Measurements from ENCODE around the gene PEAK3.

Gene PEAK3

DNA sequence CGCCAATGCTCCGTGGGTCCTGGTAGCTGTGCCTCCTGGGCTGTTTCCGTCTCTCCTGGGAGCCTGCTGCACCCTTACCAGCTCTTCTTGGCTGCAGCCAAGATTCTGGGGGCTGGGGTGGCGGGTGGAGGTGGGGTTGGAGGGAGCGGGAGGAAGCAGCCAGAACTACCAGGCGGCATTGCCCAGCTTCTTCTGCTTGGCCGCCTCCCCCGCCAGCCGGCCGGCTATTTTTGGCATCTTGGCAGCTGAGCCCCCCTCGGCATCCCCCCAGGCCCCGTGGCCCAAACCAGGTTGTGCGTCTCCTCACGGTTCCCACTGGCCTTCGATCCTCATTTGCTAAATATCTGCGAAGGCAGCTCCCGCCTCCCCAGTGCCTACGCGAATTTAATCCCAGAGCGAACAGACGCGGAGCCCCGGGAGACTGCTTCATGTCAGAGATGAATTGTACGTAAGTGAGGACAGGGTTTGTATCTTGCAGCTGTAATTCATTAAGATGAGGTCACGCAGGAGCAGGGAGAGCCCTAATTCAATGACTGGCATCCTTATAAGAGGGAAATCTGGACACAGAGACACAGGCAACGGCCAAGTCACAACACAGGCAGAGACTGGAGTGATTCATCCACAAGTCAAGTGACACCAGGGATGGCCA, 12.8 kb upstream of the PEAK3 start:
- Histone ChIP-seq H3F3A (ENCODE audit: insufficient read depth, low read length) (no peaks in the 10 kb centered on the region), H3K4me2 (ENCODE audit: low read length) (no peak overlapping the region), H3K4me3 (ENCODE audit: low read depth, low read length, poor library complexity, severe bottlenecking) (no peak overlapping the region), H3K9ac (ENCODE audit: low read length) (no peak overlapping the region), H4K20me1 (ENCODE audit: insufficient read depth, low read length) (no peaks in the 10 kb centered on the region), H3K9me3 (ENCODE audit: low read length) (no peaks in the 10 kb centered on the region), H2AFZ (ENCODE audit: low read length) (no peak overlapping the region), H3K9me2 (ENCODE audit: low read depth, low read length) (no peaks in the 10 kb centered on the region), H3K36me3 (ENCODE audit: insufficient read depth, low read length) (no peaks in the 10 kb centered on the region; the same call in 1 of the 2 replicates), H3K27me3 (ENCODE audit: insufficient read depth, low read length) (peaks cover 4% of the 10 kb centered on the region; the same call in 1 of the 2 replicates), H3K4me1 (ENCODE audit: insufficient read depth, low read length, severe bottlenecking) (peaks cover 14% of the 10 kb centered on the region), H3K27ac (ENCODE audit: low read depth, low read length, poor library complexity, severe bottlenecking) (no peak overlapping the region), H3K79me2 (ENCODE audit: insufficient read depth, low read length) (no peaks in the 10 kb centered on the region)
- TF ChIP-seq, protein P1, sequence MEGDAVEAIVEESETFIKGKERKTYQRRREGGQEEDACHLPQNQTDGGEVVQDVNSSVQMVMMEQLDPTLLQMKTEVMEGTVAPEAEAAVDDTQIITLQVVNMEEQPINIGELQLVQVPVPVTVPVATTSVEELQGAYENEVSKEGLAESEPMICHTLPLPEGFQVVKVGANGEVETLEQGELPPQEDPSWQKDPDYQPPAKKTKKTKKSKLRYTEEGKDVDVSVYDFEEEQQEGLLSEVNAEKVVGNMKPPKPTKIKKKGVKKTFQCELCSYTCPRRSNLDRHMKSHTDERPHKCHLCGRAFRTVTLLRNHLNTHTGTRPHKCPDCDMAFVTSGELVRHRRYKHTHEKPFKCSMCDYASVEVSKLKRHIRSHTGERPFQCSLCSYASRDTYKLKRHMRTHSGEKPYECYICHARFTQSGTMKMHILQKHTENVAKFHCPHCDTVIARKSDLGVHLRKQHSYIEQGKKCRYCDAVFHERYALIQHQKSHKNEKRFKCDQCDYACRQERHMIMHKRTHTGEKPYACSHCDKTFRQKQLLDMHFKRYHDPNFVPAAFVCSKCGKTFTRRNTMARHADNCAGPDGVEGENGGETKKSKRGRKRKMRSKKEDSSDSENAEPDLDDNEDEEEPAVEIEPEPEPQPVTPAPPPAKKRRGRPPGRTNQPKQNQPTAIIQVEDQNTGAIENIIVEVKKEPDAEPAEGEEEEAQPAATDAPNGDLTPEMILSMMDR (IDR thresholded peaks at IDR 0.05; ENCODE audit: low read length), result no peak
- no peak for TF ChIP-seq EZH2 (IDR thresholded peaks at IDR 0.05; ENCODE audit: borderline replicate concordance, low read length)

DNA sequence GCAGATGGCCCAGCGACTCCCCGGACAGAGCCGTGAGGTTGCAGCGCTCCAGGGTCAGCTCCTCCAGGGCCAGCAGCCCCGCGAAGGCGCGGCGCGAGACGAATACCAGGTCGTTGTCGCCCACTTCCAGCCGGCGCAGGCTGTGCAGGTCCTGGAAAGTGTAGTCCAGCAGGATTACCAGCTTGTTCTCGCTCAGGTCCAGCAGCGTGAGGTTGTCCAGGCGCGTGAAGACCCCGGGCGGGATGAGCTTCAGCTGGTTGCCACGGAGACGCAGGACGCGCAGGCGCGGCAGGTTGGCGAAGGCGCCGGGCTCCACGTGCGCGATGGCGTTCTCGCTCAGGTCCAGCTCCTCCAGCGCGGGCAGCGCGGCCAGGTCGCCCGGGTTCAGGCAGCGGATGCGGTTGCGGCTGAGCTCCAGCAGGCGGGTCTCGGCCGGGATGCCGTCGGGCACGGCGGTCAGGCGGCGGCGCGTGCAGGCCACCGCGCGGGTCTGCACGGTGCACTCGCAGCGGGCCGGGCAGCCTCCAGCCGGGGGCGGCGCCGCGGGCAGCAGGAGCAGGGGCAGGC, 9.3 kb upstream of the PEAK3 start:
- Histone ChIP-seq H3K79me2 (ENCODE audit: insufficient read depth, low read length) (no peaks in the 10 kb centered on the region), H3F3A (ENCODE audit: insufficient read depth, low read length) (no peaks in the 10 kb centered on the region), H3K4me2 (ENCODE audit: low read length) (peak overlapping the region; percentile 63; the same call in 1 of the 2 replicates), H3K9ac (ENCODE audit: low read length) (no peak overlapping the region), H4K20me1 (ENCODE audit: insufficient read depth, low read length) (no peaks in the 10 kb centered on the region), H3K9me2 (ENCODE audit: low read depth, low read length) (no peaks in the 10 kb centered on the region), H3K4me1 (ENCODE audit: insufficient read depth, low read length, severe bottlenecking) (peaks cover 25% of the 10 kb centered on the region), H3K9me3 (ENCODE audit: low read length) (no peaks in the 10 kb centered on the region), H3K27ac (ENCODE audit: low read depth, low read length, poor library complexity, severe bottlenecking) (no peak overlapping the region), H3K4me3 (ENCODE audit: low read depth, low read length, poor library complexity, severe bottlenecking) (peak overlapping the region; percentile 55), H3K27me3 (ENCODE audit: insufficient read depth, low read length) (peaks cover 13% of the 10 kb centered on the region), H3K36me3 (ENCODE audit: insufficient read depth, low read length) (no peaks in the 10 kb centered on the region), H2AFZ (ENCODE audit: low read length) (no peak overlapping the region)
- TF ChIP-seq EZH2 (IDR thresholded peaks at IDR 0.05; ENCODE audit: borderline replicate concordance, low read length), result no peak
- TF ChIP-seq, protein P1 (IDR thresholded peaks at IDR 0.05; ENCODE audit: low read length), result no peak

DNA sequence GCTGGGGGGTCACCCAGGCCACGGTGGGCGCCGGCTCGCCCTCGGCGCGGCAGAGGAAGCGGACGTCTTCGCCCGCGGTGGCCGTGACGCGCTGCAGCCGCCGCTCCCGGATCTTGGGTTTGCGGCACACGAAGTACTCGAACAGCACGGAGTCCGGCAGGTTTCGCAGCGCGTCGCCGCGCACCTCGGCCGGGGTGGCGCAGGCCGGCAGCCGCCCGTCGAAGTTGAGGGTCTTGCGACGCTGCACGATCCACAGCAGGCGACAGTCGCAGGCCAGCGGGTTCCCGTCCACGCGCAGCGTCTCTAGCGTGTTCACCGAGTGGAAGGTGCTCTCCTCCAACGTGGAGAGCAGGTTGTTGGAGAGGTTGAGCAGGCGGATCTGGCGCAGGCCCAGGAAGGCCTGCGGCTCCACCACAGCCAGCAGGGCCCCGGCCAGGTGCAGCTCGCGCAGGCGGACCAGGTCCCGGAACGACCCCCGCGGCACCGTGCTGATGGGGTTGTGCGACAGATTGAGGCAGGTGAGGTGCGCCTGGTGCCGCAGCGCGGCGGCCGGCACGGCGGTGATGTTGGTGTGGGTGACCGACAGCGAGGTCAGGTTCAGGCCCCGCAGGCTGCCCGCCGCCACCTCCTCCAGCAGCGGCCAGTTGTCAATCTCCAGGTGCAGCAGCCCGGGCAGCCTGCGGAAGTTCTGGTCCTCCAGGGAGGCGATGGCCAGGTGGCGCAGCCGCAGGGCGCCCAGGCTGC, 8.6 kb upstream of the PEAK3 start:
- no peaks in the 10 kb centered on the region for H3F3A ChIP-seq (ENCODE audit: insufficient read depth, low read length)
- no peak overlapping the region for H3K27ac ChIP-seq (ENCODE audit: low read depth, low read length, poor library complexity, severe bottlenecking)
- peak overlapping the region; percentile 63 for H3K4me2 ChIP-seq (ENCODE audit: low read length)
- H3K4me1 ChIP-seq (ENCODE audit: insufficient read depth, low read length, severe bottlenecking), result peaks cover 25% of the 10 kb centered on the region
- H4K20me1 ChIP-seq (ENCODE audit: insufficient read depth, low read length), result no peaks in the 10 kb centered on the region
- no peak for TF ChIP-seq EZH2 (IDR thresholded peaks at IDR 0.05; ENCODE audit: borderline replicate concordance, low read length)
- TF ChIP-seq, protein P1 (IDR thresholded peaks at IDR 0.05; ENCODE audit: low read length), result no peak
- H3K9ac ChIP-seq (ENCODE audit: low read length), result peak overlapping the region; percentile 21; the same call in 1 of the 2 replicates
- no peaks in the 10 kb centered on the region for H3K9me2 ChIP-seq (ENCODE audit: low read depth, low read length)
- H3K4me3 ChIP-seq (ENCODE audit: low read depth, low read length, poor library complexity, severe bottlenecking), result peak overlapping the region; percentile 55
- H3K36me3 ChIP-seq (ENCODE audit: insufficient read depth, low read length), result no peaks in the 10 kb centered on the region
- no peaks in the 10 kb centered on the region for H3K9me3 ChIP-seq (ENCODE audit: low read length)
- H3K79me2 ChIP-seq (ENCODE audit: insufficient read depth, low read length), result no peaks in the 10 kb centered on the region
- peaks cover 13% of the 10 kb centered on the region for H3K27me3 ChIP-seq (ENCODE audit: insufficient read depth, low read length)
- H2AFZ ChIP-seq (ENCODE audit: low read length), result no peak overlapping the region

Data from OCI-LY1 (cell line).